ENCODE results near the gene CYTH3. TPM values are rescaled to one million over a fixed set of nuclear protein-coding genes. Genes with fewer than 3 reads are reported as not detected.

CYTH3 gene
- total and polyA plus RNA-seq, 2 of the 4 experiments (the other 2 are of a cell fraction): 14.2 to 34.8 TPM

DNA sequence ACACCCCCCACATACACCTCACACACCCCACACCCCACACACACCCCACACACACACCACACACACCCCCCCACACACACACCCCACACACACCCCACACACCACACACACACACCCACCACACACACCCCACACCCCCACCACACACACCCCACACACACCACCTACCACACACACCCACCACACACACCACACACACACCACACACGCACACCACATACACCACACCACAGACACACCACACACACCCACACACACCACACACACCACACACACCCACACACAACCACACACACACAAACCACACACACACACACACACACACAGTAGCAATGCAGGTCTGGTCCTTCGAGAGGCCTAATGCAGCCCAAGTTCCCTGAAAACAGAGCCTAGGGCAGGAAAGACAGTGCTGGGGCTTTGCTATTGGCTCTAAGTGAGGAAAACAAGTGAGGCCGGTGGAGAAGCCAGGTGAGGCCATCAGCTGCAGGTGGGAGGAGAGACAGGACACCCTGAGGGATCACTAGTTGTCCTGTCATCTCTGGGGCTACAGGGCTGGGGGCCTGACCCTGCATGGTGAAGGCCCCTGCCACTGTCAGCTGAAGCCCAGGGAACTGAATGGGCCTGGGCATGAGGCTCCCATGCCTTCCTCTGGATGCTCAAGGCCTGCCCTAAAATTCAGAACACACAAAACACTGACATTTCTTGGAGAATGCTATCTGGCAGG lies 92.6 kb downstream of the CYTH3 start:
- Histone ChIP-seq H2AK5ac (ENCODE audit: low read depth, low read length) (peak overlapping the region; percentile 79; the same call in 1 of the 2 replicates), H2BK20ac (ENCODE audit: low read depth, low read length) (no peak overlapping the region), H4K20me1 (ENCODE audit: insufficient read depth, low read length) (0 out of 2 replicates have a peak, but pooled peaks cover 3% of the 10 kb centered on the region), H2AK9ac (replicated peaks; ENCODE audit: low read depth, low read length, poor library complexity) (no peak overlapping the region), H3K27me3 (ENCODE audit: control insufficient read depth, insufficient read depth, low read length) (no peaks in the 10 kb centered on the region), H2BK120ac (ENCODE audit: low read depth, low read length) (no peak overlapping the region), H3K23ac (ENCODE audit: low read depth, low read length) (0 out of 2 replicates have a peak overlapping the region, but pooled peaks have one; percentile 6), H3K9me1 (ENCODE audit: insufficient read depth, low read length) (peaks cover 15% of the 10 kb centered on the region), H3K14ac (replicated peaks; ENCODE audit: low read depth, low read length) (peak overlapping the region; percentile 15; the same call in 1 of the 2 replicates), H3K36me3 (ENCODE audit: control insufficient read depth, insufficient read depth, low read length) (peaks cover 14% of the 10 kb centered on the region), H3K4me1 (ENCODE audit: control insufficient read depth, insufficient read depth, low read length) (peaks cover 10% of the 10 kb centered on the region), H3K4me2 (ENCODE audit: low read depth, low read length) (no peak overlapping the region), H2BK15ac (ENCODE audit: low read depth, low read length) (no peak overlapping the region; the same call in 2 of the 3 replicates), H3K4ac (ENCODE audit: low read depth, low read length) (no peak overlapping the region), H2BK5ac (ENCODE audit: low read depth, low read length, poor library complexity, severe bottlenecking) (peak overlapping the region; percentile 63), H2AFZ (replicated peaks; ENCODE audit: low read length, poor library complexity) (no peak overlapping the region), H3K56ac (ENCODE audit: extremely low read depth, insufficient read depth, low read length) (no peak overlapping the region), H3K79me1 (ENCODE audit: low read depth in 1 of 2, low read length in 2 of 2) (peaks cover 10 to 46% of the 10 kb centered on the region in 2 experiments), H3K4me3 (ENCODE audit: insufficient read depth, low read depth, low read length) (no peak overlapping the region), H4K91ac (ENCODE audit: insufficient read depth, low read depth, low read length) (no peak overlapping the region), H4K5ac (ENCODE audit: low read depth, low read length) (no peak overlapping the region), H3K27ac (ENCODE audit: insufficient read depth, low read length) (no peak overlapping the region), H4K8ac (ENCODE audit: low read depth in 2 of 2, low read length in 2 of 2) (no peak overlapping the region), H3K9ac (ENCODE audit: low read depth, low read length) (no peak overlapping the region), H3K9me3 (ENCODE audit: control insufficient read depth, insufficient read depth, low read length) (no peaks in the 10 kb centered on the region), H3K18ac (ENCODE audit: low read depth, low read length) (no peak overlapping the region)
- DNase-seq (no peak), ATAC-seq (ENCODE audit: low read depth) (no peak)
- in situ Hi-C loops (cut with MboI; ENCODE audit: low sequenced_read_pairs): no loop called here
- intact Hi-C loops (cut with micrococcal nuclease): loop anchor here (5.0 kb wide), 2 partner anchors 93 to 143 kb away; partner anchors contain the start of gene CYTH3
- BruUV-seq (replicated peaks): no TSS peak
- dilution Hi-C loops (cut with HindIII; ENCODE audit: low sequenced_read_pairs, unreplicated experiment): no loop called here
- ChIA-PET POLR2A (ENCODE audit: unreplicated experiment) (no interaction called here), CTCF (no interaction called here)
- WGBS, 2 experiments (ENCODE audit: extremely low coverage in 2 of 2, insufficient read length in 1 of 2): 93% methylated on average over 3 of the region's 3 CpGs; no CpG with 5 or more reads in 1 of the 2 experiments
- TF ChIP-seq, protein P1, sequence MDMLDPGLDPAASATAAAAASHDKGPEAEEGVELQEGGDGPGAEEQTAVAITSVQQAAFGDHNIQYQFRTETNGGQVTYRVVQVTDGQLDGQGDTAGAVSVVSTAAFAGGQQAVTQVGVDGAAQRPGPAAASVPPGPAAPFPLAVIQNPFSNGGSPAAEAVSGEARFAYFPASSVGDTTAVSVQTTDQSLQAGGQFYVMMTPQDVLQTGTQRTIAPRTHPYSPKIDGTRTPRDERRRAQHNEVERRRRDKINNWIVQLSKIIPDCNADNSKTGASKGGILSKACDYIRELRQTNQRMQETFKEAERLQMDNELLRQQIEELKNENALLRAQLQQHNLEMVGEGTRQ (IDR thresholded peaks at IDR 0.05; ENCODE audit: low read depth, low read length): no peak
- TF ChIP-seq BHLHE40 (IDR thresholded peaks at IDR 0.05; ENCODE audit: low read depth, low read length) (no peak), MAZ (IDR thresholded peaks at IDR 0.05; ENCODE audit: borderline replicate concordance, low read depth, low read length) (no peak), CEBPB (IDR thresholded peaks at IDR 0.05; ENCODE audit: low read depth, low read length) (no peak), RAD21 (IDR thresholded peaks at IDR 0.05; ENCODE audit: low read length) (no peak), FOS (IDR thresholded peaks at IDR 0.05; ENCODE audit: low read depth, low read length) (no peak), MXI1 (IDR thresholded peaks at IDR 0.05; ENCODE audit: borderline replicate concordance, low read depth, low read length) (no peak), NFE2L2 (IDR thresholded peaks at IDR 0.05; ENCODE audit: low read depth, low read length) (no peak), POLR2A (IDR thresholded peaks at IDR 0.05; ENCODE audit: low read depth, low read length) (no peak), CHD1 (IDR thresholded peaks at IDR 0.05; ENCODE audit: low read depth, low read length) (no peak), MAFK (IDR thresholded peaks at IDR 0.05; ENCODE audit: low read depth, low read length) (no peak), SMC3 (IDR thresholded peaks at IDR 0.05; ENCODE audit: low read depth, low read length) (no peak), RFX5 (IDR thresholded peaks at IDR 0.05; ENCODE audit: low read depth, low read length) (no peak), RCOR1 (IDR thresholded peaks at IDR 0.05; ENCODE audit: insufficient replicate concordance, low read length) (no peak)
- TF ChIP-seq, protein P2, sequence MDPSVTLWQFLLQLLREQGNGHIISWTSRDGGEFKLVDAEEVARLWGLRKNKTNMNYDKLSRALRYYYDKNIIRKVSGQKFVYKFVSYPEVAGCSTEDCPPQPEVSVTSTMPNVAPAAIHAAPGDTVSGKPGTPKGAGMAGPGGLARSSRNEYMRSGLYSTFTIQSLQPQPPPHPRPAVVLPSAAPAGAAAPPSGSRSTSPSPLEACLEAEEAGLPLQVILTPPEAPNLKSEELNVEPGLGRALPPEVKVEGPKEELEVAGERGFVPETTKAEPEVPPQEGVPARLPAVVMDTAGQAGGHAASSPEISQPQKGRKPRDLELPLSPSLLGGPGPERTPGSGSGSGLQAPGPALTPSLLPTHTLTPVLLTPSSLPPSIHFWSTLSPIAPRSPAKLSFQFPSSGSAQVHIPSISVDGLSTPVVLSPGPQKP (IDR thresholded peaks at IDR 0.05; ENCODE audit: borderline replicate concordance, low read depth, low read length): no peak
